ENCODE measurements around the gene CLIC1. TPM values are rescaled to one million over a fixed set of nuclear protein-coding genes. Genes with fewer than 3 reads are reported as not detected.

The CLIC1 gene
- polyA plus RNA-seq (ENCODE audit: insufficient read length in 10 of 10), result 100 to 1,000 TPM; 114 to 181 (median 138) TPM
- long read RNA-seq, donor 1, transcript CLIC1-208 (6 exons, 1,254 nt), result major isoform, 64 of 92 reads
- long read RNA-seq, donor 1, partial matches to known transcripts, result 28 of 92 reads
- long read RNA-seq, donor 1, other reads (novel, unspliced or antisense), result 0 of 92 reads
- long read RNA-seq, donor 2, transcript CLIC1-208 (6 exons, 1,254 nt), result major isoform, 59 of 75 reads
- long read RNA-seq, donor 2, partial matches to known transcripts, result 14 of 75 reads
- long read RNA-seq, donor 2, other reads (novel, unspliced or antisense), result 0 of 75 reads
- long read RNA-seq, donor 3, partial matches to known transcripts, result 0 of 1 reads
- long read RNA-seq, donor 3, other reads (novel, unspliced or antisense), result 0 of 1 reads
- long read RNA-seq, donor 4, transcript CLIC1-208 (6 exons, 1,254 nt), result major isoform, 60 of 67 reads
- long read RNA-seq, donor 4, partial matches to known transcripts, result 6 of 67 reads
- long read RNA-seq, donor 4, other reads (novel, unspliced or antisense), result 0 of 67 reads
- long read RNA-seq, donor 5, transcript CLIC1-208 (6 exons, 1,254 nt), result major isoform, 86 of 119 reads
- long read RNA-seq, donor 5, partial matches to known transcripts, result 32 of 119 reads
- long read RNA-seq, donor 5, other reads (novel, unspliced or antisense), result 0 of 119 reads
- long read RNA-seq, donor 6, transcript CLIC1-208 (6 exons, 1,254 nt), result major isoform, 77 of 106 reads
- long read RNA-seq, donor 6, partial matches to known transcripts, result 27 of 106 reads
- long read RNA-seq, donor 6, other reads (novel, unspliced or antisense), result 0 of 106 reads
- long read RNA-seq, donor 7, transcript CLIC1-208 (6 exons, 1,254 nt), result major isoform, 53 of 75 reads
- long read RNA-seq, donor 7, partial matches to known transcripts, result 19 of 75 reads
- long read RNA-seq, donor 7, other reads (novel, unspliced or antisense), result 0 of 75 reads
- long read RNA-seq, donor 8, transcript CLIC1-208 (6 exons, 1,254 nt), result major isoform, 53 of 83 reads
- long read RNA-seq, donor 8, partial matches to known transcripts, result 30 of 83 reads
- long read RNA-seq, donor 8, other reads (novel, unspliced or antisense), result 0 of 83 reads
- long read RNA-seq, donor 9, transcript CLIC1-208 (6 exons, 1,254 nt), result major isoform, 9 of 9 reads
- long read RNA-seq, donor 9, partial matches to known transcripts, result 0 of 9 reads
- long read RNA-seq, donor 9, other reads (novel, unspliced or antisense), result 0 of 9 reads

DNA sequence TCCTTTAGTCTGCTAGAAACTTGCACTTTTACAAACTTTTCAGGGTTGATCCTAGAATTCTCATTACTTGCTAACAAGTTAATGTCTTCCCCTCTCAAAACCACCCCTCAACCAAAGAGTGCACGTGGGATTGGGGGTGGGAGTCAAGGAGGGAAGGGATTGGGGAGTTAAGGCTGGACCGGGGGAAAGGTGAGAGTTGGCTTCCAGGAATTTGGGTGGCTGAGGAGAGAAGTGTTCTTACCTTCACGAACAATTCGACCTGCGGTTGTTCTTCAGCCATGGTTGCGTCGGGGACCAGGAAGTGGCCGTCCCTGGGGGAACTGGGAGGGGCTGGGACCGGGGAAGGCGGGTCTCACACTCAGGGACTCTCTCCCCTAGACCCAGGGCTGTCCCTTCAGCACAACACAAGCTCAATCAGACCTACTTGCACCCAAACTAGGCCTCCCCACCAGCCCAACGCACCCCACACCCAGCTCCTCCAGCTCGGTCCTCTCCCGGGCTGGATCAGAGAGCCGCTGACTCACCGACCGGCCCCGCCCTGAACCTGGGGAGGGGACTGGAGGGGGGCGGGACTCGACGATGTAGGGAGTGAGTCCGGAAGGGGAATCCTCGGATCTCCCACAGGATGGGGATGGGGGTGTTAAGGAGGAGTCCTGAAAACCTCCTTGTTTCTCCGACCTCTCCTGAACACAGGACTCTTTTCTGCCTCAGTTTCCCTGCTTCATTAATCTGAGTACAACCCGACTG lies at the start of gene CLIC1:
Gene CLIC1, minus strand, starts transcription at position 510 of the 747 bp plus-strand sequence. Its CDS starts 230 bp downstream, at position 280.
- peak; percentile 80 to 95 (median 87) for DNase-seq

DNA sequence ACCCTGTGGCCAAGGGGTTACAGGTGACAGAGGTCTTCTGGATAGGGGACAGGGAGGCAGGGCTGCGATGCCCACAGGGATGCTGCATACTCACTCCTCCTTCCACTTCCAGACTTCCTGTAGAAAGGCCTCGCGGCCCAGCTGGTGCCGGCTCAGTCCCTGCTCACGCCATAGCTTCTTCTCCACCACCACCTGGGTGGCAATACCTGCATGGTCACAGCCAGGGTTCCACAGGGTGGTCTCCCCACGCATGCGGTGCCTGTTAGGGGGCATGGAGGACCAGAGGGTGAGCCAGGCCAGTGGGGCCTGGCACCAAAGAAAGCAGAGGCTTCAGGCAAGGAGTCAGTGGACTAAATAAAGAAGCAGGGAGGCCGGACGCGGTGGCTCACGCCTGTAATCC lies 49.1 kb upstream of the CLIC1 start:
- no peak for DNase-seq

DNA sequence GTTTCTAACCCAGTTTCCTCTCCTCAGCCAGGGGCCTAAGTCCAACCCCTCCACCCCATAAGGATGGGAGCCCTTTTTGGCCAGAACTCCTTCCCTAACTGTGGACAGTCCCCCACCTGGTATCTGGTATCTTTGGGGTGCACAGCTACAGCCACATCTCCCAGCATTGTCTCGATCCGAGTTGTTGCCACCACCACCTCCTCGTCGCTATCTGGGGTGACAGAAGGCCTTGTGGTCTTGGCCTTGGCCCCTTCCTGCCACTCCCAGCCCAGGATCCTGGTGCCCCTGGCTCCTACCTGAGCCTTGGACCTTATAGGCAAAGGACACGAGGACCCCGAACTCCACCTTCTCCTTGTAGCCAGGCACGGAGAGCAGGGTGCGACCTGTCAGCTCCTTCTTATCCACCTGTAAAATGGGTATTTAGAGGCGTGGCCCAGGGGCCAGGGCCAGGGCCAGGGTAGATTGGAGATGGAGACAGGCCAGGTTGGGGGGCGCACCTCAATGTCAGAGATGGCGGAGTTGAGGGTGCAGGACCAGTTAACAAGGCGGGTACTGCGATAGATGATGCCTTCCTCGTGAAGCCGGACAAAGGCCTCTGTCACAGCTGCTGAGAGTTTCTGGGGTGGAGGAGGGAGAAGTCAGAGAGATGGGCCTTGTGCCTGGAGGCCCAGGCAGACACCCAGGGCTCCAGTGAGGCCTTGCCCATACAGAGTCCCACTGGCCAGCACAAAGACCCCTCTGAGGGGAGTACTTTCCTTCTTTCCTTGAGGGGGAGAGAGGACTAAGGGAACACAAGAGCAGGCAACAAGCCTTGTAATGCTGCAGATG lies 48.0 kb upstream of the CLIC1 start:
- DNase-seq, result no peak

DNA sequence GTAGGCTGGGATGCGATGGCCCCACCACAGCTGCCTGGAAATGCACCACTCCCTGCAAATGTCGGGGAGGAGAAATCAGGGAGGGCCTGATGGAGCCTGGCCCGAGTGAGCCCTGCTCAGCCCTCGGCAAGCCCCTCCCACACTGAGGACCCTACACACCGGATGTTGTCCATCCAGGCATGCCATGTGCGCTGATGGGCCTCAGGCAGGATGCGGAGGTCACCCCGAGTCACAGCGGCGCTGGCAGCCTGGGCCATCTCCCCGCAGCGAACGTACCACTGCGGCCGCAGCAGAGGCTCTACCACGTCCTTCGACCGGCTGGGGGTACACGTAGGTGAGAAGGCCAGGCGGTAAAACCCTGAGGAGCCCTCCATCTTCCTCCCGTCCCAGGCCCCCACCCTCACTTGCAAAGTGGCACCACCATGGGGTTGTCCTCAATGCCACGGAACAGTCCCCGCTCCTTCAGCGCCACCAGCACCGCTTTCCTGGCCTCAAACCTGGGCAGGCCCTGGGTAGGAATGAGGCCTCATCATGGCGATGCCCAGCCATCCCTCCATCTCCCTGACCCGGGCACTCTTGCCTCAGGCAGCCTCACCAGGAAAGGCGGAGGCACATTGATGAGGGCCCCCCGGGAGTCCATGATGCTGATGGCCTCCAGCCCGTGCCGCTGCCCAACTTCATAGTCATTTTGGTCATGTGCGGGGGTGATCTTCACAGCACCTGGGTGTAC lies 46.0 kb upstream of the CLIC1 start:
- DNase-seq, result no peak

DNA sequence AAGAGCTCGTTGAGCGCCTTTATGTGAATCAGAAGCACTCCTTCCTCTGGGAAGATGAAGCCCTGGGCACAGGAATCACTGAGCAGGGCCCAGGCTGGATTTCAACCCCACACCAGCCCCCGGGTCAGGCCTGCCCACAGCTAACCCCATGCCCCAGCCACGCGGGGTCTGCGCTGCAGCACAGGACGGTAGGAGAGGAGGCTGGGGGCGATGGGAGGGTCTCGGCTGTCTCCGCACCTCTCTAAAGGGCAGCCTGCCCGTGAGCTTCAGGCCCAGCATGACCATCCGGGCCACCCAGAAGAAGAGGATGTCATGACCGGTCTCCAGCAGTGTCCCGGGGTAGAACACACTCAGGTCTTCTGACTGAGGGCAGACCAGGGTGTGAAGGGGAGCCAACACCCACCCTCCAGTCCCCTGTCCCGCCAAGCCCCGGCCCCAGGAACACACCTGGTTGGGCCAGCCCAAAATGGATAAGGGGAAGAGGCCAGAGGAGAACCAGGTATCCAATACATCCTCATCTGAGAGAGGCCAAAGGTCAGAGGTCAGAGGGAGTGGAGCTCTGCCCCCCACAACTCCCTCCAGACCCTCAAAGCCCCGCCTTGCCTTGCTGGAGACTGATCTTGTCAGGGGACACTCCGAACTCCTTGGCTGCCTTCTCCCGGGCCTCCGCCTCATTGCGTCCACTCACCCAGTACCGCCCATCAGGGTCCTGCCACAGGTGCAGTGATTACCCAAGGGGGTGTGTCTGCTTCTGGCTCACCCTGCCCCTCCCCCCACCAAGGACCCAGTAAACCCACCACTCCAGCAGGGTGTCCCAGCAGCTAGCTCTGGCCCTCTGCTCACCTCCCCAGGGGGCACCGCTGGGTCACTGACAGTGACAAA lies 45.2 kb upstream of the CLIC1 start:
- no peak for DNase-seq

DNA sequence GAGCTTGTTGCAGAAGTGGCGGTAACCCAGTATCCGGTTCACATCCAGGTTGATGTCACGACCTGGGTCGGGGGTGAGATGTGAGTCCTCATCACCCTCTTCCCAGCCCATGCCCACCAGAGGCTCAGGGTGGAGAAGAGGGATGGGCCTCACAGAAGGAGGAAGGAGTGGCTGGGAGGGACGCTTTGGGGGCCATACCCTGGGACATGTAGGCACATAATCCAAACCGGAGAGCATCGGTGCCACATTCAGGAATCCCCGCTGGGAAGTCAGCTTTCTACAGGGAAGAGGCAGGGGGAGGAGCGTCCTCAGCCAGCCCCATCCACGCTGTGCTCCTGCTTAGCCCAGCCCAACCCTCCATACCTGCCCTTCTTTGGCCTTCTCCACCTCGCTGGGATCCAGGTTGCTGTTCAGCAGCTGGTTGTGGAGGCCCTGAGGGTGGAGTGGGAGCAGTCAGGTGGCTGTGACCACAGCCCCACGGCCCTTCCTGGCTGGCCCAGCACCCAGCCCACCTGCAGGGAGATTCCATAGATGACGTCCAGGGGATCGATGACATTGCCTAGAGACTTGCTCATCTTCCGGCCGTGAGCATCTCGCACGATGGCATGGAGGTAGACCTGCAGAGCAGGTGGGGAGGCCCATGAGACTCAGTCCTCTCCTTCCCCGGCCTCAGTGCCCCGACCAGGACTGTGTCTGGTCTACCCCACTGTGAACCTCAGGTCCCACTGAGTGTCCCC lies 44.3 kb upstream of the CLIC1 start:
- no peak for DNase-seq

DNA sequence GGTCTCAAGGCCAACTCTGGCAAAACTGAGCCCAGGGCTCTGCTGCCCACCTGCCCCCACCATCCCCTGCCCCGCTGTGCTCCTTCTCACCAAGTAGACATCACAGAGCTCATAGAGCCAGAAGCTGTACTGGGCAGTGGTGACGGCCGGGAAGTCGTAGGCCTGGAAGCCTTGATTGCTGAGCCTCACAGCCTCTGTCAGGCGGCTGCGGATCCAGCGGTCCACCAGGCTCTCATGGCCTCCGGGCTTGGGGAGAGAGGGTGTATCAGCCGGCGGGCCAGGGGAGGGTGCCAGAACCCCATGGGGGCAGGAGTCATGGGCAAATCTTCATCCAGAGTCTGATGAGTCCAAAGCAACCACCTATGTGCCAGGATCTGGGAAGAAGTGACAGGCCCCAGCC lies 43.6 kb upstream of the CLIC1 start:
- no peak for DNase-seq

DNA sequence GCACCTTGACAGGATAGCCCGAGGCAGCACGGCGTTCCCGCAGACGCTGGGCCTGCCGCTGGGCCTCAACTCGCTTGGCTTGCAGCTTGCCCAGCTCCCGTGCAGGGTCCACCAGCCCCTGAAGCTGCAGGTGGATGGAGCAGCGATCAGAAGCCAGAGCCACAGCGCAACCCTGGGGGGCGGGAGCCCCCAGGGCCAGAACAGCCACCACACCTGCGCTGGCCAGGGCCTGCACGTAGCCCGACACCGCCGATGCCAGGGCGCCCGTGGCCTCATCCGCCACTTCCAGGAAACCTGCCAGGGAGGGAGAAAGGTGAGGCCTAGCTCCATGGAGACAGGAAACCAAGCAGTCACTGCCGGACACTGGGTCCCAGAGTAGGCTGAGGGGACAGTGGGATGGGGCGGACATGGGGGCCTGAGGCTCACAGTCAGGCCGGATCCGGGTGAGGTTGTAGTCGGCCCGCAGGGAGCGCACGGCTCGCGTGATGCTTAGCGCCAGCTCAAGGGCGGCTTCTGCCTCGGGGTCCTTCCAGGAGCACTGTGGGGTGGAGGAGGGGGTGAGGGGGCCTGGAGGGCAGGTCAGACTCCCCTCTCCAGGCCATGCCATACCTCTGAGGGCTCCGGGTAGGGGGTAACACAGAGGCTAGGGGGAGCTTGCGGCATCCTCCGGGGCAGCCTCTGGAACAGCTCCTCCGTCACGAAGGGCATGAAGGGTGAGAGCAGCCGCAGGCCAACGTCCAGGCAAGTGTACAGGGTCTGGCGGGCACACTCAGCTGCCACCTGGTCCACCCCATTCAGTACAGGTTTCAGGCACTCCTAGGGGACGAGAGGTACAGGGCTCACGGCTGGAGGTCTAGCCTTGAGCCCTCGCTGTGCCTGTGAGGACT lies 42.9 kb upstream of the CLIC1 start:
- no peak for DNase-seq

DNA sequence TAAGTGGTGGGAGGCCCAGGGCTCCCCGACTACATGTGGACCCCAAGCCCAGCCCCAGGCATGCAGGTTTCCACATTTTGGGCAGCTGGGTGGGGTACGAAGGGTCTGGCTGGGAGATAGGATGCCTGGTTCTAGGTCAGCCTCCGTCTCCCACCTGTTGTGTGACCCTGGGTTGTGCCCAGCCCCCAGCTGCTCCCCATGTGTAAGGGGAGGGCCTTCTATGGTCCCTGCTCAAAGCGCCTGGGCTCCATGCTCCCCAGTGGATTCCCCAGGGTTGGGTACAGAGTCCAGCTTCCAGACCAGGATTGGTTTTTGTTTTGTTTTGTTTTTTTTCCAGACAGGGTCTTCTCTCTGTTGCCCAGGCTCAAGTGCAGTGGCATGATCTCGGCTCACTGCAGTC lies 41.9 kb upstream of the CLIC1 start:
- DNase-seq, result no peak

DNA sequence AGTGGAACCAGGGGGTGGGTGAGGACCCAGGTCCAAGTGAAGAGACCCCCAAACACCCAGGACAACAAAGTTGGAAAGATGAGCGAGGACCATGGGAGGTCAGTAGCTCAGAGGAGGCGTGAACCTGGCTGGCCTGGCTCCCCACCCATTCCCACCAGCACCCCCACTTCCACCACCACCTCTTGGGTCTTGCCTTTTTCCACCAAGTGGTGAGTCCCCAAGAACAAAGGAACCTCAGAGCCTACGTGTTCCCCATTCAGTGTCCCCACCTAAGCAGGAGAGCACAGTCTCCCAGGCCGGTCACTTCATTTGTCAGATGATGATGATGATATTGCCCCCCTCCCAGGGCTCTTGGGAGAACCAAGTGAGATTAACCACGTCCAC lies 41.3 kb upstream of the CLIC1 start:
- DNase-seq, result no peak

DNA sequence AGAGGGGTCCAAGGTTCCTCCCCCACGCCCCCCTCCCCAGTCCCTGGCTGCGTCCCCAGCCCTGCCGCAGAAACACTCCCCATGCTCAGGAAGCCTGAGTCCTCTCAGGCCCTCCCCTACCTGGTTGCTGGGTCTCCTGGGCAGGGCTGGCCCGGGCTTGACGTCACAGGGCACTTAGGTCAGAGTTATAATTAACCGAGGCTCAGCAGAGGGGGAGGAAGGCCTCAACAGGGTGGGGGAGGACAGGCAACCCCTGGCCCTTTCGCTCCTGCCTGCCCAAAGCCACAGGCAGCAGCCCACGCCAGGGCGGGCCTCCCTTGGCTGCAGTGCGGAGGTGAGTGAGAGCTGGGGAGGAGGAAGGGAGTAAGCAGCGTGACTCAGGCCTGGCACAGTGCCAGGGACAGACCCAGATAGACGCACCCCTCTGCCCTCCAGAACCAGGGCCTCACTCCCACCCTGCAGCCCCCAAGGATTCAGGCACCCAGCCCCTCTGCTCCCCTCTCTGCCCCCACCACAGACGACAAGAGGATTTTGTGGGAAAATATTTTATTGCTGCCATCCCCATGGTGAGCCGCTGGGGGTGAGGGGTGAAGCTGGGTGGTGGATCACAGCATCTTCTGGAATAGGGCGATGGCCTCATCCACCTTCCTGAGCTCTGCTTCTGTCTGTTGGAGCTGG lies 40.8 kb upstream of the CLIC1 start, which contains the start of gene VWA7:
Gene VWA7, minus strand, starts transcription at position 340 of the 678 bp plus-strand sequence. CDS start 549 bp downstream, outside the sequence.
- DNase-seq, result peak in 2 of 3 donors; percentile 42 to 48

DNA sequence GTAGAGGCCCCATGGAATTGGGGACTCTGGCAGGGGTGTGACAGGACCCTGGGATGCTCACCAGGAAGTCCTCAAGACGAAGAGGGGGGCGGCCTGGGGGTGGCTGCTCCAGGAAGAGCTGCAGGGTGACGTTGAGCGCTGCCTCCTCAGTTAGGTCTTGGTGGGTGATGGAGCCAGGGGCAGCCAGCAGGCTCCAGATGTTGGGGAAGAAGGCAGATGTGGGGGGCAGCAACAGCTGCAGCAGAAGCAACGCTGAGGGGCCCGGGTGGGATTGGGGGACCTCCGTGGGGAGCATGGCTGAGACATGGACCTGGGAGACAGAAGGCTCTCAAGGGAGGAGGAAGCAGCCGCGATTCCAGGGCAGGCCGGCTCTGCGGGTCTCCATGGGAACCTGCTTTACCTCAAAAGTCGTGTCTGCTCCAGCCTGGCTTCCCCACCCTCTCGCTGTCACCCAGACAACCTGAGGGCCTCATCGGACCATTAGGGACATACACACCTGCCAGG lies 40.2 kb upstream of the CLIC1 start:
- DNase-seq, result no peak

DNA sequence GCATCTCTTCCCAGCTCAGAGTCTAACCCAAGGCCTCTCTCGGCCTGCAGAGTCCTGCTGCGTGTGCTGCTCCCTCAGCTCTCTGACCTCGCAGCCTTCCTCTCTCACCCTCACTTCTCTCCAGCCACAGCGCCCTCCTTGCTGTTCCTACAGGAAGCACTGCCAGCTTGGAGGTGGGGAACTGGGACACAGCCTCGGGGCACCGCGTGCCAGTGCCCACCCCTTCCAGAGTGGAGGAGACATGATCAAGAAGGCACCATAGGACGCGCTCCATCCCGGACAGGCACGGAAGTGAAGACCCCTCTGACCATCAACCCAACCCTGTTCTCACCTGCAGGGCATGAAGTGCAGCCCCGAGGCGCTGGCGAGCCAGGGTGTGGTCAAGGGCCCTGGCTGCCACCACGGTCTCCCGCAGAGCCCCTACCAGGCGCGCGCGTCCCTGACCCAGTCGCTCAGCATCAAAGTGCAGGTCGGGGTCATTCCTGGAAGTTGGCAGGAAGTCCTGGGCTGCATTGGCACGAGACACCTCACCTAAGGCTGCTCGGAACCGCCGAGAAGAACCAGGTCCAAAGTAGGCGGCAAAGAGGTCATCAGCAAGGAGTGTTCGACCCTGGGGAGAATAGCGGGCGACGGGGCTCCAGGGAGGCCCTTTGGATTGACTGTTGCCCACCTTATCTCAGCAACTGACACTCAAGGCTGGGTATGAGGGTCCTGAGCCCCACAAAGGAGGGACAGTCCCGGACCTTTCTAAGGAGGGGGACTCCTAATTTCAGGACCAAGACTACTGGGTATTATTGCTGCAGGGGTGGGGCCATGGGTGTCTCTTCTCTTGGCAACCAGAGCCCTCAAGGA lies 39.5 kb upstream of the CLIC1 start:
- no peak for DNase-seq

DNA sequence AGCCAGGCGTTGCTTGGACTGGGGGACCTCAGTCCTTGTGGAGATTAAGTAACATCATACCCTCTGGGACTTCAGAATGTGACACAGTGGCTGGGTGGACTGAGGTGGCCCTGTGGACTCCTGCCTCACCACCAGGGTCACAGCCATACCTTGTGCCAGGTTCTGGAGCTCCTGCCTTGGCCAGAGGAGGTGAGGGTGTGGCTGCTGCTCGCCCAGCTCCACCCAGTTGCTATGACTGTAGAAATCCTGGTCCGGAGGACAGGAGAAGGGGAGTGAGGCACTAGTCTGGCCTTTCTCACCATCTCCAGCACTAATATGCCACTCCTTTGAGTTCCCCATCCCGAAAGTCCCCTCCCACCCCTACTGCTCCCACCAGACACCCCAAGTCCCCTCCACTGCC lies 38.9 kb upstream of the CLIC1 start:
- no peak for DNase-seq

DNA sequence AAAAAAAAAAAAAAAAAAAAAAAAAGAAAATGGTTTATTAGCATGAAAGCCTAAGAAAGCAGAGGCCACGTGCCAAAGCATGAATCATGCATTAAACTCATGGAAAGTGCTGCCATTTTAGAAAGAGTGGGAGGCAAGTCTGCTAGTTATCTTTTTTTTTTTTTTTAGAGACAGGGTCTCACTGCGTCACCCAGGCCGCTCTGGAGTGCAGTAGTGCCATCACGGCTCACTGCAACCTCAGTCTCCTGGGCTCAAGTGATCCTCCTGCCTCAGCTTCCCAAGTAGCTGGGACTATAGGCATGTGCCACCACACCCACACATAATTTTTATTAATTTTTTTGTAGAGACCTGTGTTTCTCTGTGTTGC lies 35.6 kb upstream of the CLIC1 start:
- no peak for DNase-seq
